ENCODE results near the gene SELL. TPM values are rescaled to one million over a fixed set of nuclear protein-coding genes. Genes with fewer than 3 reads are reported as not detected.

Gene SELL
- total RNA-seq (0.63 TPM in 1 of 2 replicates, not detected in the other), polyA plus RNA-seq (not detected in 2 replicates)

GRCh38 chr1:169711469-169712308 lies at the start of gene SELL:
SELL (minus strand) TSS chr1:169711620; CDS start chr1:169711498, 122 bp downstream.
- Histone ChIP-seq H3K9me3 (ENCODE audit: low read depth) (no peaks in the 10 kb centered on the region), H3K27me3 (peaks cover 35% of the 10 kb centered on the region), H3K4me3 (peak within 1 kb of the TSS; percentile 6), H3K4me1 (ENCODE audit: low read depth) (peaks cover 3% of the 10 kb centered on the region), H3K36me3 (no peaks in the 10 kb centered on the region), H3K27ac (no peak within 1 kb of the TSS)
- DNase-seq (ENCODE audit: low read depth in 1 of 2, low spot score in 1 of 2) = peak; percentile 74 to 87
- TF ChIP-seq, protein P1, sequence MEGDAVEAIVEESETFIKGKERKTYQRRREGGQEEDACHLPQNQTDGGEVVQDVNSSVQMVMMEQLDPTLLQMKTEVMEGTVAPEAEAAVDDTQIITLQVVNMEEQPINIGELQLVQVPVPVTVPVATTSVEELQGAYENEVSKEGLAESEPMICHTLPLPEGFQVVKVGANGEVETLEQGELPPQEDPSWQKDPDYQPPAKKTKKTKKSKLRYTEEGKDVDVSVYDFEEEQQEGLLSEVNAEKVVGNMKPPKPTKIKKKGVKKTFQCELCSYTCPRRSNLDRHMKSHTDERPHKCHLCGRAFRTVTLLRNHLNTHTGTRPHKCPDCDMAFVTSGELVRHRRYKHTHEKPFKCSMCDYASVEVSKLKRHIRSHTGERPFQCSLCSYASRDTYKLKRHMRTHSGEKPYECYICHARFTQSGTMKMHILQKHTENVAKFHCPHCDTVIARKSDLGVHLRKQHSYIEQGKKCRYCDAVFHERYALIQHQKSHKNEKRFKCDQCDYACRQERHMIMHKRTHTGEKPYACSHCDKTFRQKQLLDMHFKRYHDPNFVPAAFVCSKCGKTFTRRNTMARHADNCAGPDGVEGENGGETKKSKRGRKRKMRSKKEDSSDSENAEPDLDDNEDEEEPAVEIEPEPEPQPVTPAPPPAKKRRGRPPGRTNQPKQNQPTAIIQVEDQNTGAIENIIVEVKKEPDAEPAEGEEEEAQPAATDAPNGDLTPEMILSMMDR (IDR thresholded peaks at IDR 0.05; ENCODE audit: low read depth, low read length) = peak; percentile 90

DNA sequence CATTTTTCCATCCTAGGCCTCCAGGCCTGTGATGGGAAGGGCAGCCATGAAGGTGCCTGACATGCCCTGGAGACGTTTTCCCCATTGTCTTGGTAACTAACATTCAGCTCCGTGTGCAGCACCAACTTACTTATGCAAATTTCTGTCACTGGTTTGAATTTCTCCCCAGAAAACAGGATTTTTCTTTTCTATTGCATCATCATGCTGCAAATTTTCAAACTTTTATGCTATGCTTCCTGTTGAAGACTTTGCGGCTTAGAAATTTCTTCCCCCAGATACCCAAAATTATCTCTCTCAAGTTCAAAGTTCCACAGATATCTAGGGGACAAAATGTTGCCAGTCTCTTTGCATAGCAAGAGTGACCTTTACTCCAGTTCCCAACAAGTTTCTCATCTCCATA lies 47.6 kb upstream of the SELL start:
- Histone ChIP-seq H3K4me3 (no peak overlapping the region), H3K27me3 (no peaks in the 10 kb centered on the region), H3K9me3 (ENCODE audit: low read depth) (no peaks in the 10 kb centered on the region), H3K36me3 (no peaks in the 10 kb centered on the region), H3K27ac (no peak overlapping the region), H3K4me1 (ENCODE audit: low read depth) (no peaks in the 10 kb centered on the region)
- TF ChIP-seq, protein P1 (IDR thresholded peaks at IDR 0.05; ENCODE audit: low read depth, low read length) = no peak
- DNase-seq (ENCODE audit: low read depth in 1 of 2, low spot score in 1 of 2) = no peak

DNA sequence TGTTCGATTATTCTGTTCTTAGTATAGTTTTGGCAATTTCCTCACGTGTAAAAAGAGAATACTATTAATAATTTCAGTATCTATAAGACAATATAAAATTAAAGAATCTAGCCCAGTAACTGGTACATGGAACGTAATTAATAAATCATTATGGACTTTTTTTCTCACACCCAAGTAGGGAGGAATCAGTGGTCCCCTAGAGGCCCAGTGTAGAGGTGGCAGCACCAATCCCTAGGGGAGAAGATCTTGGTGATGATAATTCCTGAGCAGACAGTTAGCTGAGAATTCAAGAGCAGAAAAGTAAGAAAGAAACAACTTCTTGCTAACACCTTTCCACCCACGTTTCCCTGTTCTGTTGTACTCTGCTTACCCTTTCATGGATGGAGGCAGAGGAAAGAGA lies 42.1 kb upstream of the SELL start:
- H3K27ac ChIP-seq = no peak overlapping the region
- H3K27me3 ChIP-seq = no peaks in the 10 kb centered on the region
- no peaks in the 10 kb centered on the region for H3K4me1 ChIP-seq (ENCODE audit: low read depth)
- no peaks in the 10 kb centered on the region for H3K9me3 ChIP-seq (ENCODE audit: low read depth)
- DNase-seq (ENCODE audit: low read depth in 1 of 2, low spot score in 1 of 2) = no peak
- no peak overlapping the region for H3K4me3 ChIP-seq
- H3K36me3 ChIP-seq = no peaks in the 10 kb centered on the region
- TF ChIP-seq, protein P1 (IDR thresholded peaks at IDR 0.05; ENCODE audit: low read depth, low read length) = no peak

GRCh38 chr1:169750041-169750440 lies 38.6 kb upstream of the SELL start:
- Histone ChIP-seq H3K27ac (no peak overlapping the region), H3K4me3 (no peak overlapping the region), H3K36me3 (no peaks in the 10 kb centered on the region), H3K9me3 (ENCODE audit: low read depth) (no peaks in the 10 kb centered on the region), H3K27me3 (no peaks in the 10 kb centered on the region), H3K4me1 (ENCODE audit: low read depth) (no peaks in the 10 kb centered on the region)
- TF ChIP-seq, protein P1 (IDR thresholded peaks at IDR 0.05; ENCODE audit: low read depth, low read length) = no peak
- no peak for DNase-seq (ENCODE audit: low read depth in 1 of 2, low spot score in 1 of 2)

DNA sequence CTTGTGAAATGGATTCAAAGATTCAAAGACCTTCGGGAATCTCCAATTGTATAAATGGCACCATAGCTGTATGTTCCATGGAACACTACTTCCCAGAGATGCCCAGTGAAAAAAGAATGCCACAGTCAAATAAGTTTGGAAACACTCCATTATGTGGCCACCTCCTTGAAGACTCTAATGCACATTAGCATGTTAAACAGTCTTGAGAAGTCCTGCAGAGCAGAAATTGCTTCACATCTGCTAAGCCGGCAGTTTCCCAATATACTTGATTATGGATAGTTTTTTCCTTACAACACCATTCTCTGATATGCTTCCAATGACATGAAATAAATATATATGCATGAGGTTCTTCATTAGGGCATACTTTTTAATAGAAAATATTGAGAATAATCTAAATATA lies 35.1 kb upstream of the SELL start:
- H3K36me3 ChIP-seq = no peaks in the 10 kb centered on the region
- TF ChIP-seq, protein P1 (IDR thresholded peaks at IDR 0.05; ENCODE audit: low read depth, low read length) = no peak
- no peaks in the 10 kb centered on the region for H3K4me1 ChIP-seq (ENCODE audit: low read depth)
- H3K27me3 ChIP-seq = no peaks in the 10 kb centered on the region
- no peaks in the 10 kb centered on the region for H3K9me3 ChIP-seq (ENCODE audit: low read depth)
- DNase-seq (ENCODE audit: low read depth in 1 of 2, low spot score in 1 of 2) = no peak
- H3K4me3 ChIP-seq = no peak overlapping the region
- H3K27ac ChIP-seq = no peak overlapping the region

Data from cardiac muscle cell (in vitro differentiated cells and primary cell).